ENCODE data around the gene TRIM46.
"Not testable (repeated sequence)": the region's sequence is repeated elsewhere in the genome, so short reads cannot be mapped to it uniquely, and the experiment has no call there.

Gene TRIM46

DNA sequence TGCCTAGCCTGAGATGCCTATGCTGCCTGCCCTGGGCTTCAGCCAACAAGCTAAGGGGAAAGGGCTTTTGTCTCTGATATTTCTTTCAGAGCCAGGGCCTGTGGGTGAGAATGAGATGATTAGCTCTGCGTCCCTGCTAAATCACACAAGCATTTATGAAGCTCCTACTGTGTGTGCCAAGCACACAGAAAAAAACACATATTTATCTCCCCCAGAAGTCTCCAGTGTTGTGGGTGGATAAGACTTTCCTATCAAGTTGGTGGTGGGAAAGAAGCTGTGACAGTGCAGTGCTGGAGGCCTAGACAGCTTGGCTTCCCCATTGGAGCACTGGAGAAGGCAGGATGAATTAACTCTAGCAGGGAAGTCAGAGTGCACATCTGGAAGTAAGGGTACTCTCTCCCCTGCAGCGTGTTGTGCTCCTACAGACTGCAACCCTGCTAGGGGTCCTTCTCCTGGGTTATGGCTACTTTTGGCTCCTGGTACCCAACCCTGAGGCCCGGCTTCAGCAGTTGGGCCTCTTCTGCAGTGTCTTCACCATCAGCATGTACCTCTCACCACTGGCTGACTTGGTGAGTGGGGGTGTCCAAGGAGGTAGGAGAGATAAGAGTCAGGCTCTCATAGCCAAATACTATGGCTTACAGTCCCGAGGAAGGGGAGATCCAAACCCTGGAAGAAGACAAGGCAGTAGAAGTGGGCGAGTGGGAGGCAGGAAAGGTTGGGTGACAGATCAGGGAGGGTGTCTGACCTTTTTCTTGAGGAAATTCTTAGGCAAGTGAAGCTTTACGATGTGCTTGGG is 36.3 kb upstream of the TRIM46 start:
- DNase-seq (ENCODE audit: low read depth in 2 of 3, low spot score in 2 of 3) = no peak

GRCh38 chr1:155139895-155140629 is 33.6 kb upstream of the TRIM46 start, which contains the start of gene DPM3:
TSS of gene DPM3 (minus strand) at chr1:155140531. CDS start at chr1:155140240, 291 bp downstream.
- DNase-seq (ENCODE audit: low read depth in 2 of 3, low spot score in 2 of 3) = peak; percentile 71 to 90 (median 83)

DNA sequence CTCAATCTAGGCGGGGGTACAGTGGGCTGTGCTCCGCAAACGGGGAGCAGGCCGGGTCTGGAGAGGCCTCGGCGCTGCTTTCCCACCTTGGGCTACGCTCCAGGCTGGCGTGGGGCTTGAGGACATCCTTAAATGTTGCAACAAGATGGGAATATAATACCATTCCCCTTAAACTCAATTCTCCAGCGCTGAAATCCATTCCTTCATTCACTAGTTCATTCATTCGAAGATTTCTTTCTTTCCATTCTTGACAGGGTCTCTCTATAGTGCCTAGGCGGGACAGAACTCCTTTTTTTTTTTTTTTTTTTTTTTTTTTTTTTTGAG is 33.1 kb upstream of the TRIM46 start:
- no peak for DNase-seq (ENCODE audit: low read depth in 2 of 3, low spot score in 2 of 3)

DNA sequence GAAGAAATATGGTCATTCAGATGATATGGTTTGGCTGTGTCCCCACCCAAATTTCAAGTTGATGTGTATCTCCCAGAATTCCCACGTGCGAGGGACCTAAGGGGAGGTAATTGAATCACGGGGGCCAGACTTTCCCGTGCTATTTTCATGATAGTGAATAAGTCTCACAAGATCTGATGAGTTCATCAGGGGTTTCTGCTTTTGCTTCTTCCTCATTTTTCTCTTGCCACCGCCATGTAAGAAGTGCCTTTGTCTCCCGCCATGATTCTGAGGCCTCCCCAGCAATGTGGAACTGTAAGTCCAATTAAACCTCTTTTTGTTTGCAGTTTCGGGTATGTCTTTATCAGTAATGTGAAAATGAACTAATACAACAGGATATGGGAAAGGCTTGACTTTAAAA is 31.9 kb upstream of the TRIM46 start:
- no peak for DNase-seq (ENCODE audit: low read depth in 2 of 3, low spot score in 2 of 3)

GRCh38 chr1:155145491-155145890 is 28.2 kb upstream of the TRIM46 start:
- no peak for DNase-seq (ENCODE audit: low read depth in 2 of 3, low spot score in 2 of 3)

GRCh38 chr1:155155996-155156643 is 17.5 kb upstream of the TRIM46 start:
- not testable (repeated sequence) for DNase-seq (ENCODE audit: low read depth in 2 of 3, low spot score in 2 of 3)

DNA sequence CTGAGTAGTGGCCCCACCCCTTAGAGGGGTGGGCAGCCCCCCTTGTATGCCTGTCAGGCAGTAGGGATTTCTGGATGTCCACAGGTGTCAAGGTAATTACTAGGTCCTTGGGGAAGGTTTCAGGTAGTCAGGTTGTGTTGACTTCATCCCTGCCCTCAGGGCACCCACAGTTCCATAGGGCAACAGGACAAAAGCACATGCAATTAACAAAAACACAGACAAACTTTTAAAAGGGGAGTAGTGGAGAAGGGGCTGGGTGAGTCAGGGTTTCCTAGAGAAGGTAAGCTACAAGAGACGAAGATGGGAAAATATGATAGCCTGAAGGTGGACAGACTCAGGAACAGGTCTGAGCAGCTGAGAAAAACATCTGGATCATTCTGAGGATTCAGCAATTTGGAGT is 14.7 kb upstream of the TRIM46 start:
- no peak for DNase-seq (ENCODE audit: low read depth in 2 of 3, low spot score in 2 of 3)

DNA sequence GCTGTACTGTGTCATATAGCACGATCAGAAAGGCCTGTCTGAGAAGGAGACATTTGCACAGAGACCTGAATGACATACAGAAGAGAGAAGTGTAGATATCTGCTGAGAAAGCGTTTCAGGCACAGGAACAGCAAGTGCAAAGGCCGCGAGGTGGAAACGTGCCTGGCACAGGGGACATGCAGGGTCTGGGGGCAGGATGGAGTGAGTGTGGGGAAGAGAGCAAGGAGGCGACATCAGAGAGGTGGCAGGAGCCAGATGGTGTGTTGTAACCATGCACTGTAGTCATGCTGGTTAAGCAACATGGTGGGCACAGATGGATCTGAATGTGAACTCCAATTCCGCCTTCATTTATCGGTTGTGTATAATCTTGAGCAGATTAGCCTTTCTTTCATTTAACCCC is 13.5 kb upstream of the TRIM46 start:
- no peak for DNase-seq (ENCODE audit: low read depth in 2 of 3, low spot score in 2 of 3)

DNA sequence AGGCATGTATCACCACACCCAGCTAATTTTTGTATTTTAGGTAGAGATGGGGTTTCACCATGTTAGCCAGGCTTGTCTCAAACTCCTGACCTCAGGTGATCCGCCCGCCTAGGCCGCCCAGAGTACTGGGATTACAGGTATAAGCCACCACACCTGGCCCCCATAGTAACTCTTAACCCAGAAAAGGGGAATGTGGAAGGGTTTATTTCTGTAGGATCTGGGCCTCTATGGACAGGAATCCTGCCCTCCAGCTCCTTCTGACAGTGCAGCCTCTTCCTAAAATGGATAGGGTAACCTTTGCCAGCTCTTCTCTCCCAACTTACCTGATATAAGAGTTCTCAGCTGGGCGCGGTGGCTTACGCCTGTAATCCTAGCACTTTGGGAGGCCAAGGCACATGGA is 11.0 kb upstream of the TRIM46 start:
- not testable (repeated sequence) for DNase-seq (ENCODE audit: low read depth in 2 of 3, low spot score in 2 of 3)

DNA sequence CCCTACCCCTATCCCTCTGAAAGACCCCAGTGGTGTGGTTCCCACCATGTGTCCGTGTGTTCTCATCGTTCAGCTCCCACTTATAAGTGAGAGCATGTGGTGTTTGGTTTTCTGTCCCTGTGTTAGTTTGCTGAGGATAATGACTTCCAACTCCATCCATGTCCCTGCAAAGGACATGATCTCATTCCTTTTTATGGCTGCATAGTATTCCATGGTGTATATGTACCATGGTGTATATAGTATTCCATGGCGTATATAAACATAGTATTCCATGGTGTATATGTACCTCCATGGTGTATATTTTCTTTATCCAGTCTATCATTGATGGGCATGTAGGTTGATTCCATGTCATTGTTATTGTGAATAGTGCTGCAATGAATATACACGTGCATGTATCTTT is 9.9 kb upstream of the TRIM46 start:
- DNase-seq (ENCODE audit: low read depth in 2 of 3, low spot score in 2 of 3) = not testable (repeated sequence)

GRCh38 chr1:155164625-155165024 is 9.0 kb upstream of the TRIM46 start:
- not testable (repeated sequence) for DNase-seq (ENCODE audit: low read depth in 2 of 3, low spot score in 2 of 3)

DNA sequence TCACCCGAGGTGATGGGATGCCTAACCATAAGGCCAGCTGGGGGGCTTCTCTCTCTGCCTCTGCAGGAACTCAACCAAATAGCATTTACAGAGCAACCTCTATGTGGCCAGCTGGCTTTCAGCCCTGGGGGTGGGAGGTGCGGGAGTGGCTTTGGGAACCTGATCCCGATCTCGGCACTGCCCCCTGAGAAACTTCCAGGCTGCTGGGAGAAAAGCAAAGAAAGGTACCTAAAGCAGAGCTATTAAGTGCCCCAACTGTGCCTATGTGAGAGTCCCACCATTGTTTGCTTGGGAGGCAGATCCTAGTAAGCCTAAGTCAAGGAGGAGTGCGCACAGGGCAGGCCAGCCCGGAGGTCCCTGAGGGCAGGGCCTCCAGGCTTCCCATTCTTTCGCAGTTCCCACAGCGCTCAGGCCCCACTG is 7.6 kb upstream of the TRIM46 start:
- no peak for DNase-seq (ENCODE audit: low read depth in 2 of 3, low spot score in 2 of 3)

- no peak for DNase-seq (ENCODE audit: low read depth in 2 of 3, low spot score in 2 of 3)
Observed at GRCh38 chr1:155166471-155167165, 7.0 kb upstream of the TRIM46 start.

DNA sequence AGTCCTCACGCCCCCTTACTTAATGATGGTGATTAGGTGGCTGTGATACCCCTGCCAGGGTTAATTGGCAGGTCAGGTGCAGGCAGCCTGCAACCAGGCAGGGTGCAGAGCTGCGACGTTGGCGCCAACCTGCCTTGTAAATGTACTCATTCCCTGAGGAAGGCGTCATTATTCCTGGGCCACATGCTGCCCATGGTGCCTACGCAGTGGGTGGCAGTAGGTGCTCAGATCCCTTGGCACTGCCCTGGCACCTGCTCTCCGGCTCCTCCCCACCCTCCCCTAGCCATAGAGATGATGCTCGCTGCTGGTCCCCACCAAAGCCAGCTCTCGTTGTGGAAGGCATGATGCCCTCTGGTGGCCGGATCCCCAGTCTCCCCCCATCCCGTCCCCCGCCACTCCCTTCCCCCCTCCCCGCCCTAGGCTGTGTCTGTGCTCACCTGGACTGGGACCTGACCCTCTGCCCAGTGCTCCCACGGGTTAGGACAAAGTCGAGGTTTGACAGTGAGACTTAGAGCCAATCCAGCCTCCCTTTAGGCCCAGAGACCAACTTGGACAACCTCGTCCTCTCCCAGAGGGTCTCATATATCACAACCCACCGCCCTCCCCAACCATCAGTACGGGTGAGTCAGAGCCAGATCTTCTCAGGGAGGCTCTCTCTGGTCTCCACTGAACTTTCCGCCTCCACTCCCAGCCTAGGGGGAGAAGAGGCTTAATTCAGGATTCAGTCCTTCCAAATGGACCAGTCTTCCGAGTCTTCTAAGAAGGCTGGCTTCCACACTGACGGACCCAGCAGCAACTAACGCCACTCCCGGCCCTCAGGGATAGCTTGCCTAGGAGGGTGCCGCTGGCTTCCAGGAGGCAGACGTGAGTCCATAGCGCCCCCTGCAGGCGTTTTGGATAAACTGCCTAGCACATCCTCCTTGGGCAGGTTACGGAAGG is 6.2 kb upstream of the TRIM46 start:
- DNase-seq (ENCODE audit: low read depth in 2 of 3, low spot score in 2 of 3) = peak; percentile 59 to 92 (median 74)

DNA sequence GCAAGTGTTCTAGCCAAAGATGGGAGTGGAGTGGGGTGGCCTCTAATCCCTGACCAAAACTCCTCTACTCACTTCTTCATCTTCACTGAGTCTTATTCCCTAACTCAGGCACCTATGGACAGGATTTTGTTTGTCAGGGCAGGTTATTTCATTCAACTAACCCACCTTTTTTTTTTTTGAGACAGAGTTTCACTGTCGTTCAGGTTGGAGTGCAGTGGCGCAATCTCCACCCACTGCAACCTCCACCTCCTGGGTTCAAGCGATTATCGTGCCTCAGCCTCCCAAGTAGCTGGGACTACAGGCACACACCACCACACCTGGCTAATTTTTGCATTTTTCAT is 5.6 kb upstream of the TRIM46 start:
- DNase-seq (ENCODE audit: low read depth in 2 of 3, low spot score in 2 of 3) = not testable (repeated sequence)

DNA sequence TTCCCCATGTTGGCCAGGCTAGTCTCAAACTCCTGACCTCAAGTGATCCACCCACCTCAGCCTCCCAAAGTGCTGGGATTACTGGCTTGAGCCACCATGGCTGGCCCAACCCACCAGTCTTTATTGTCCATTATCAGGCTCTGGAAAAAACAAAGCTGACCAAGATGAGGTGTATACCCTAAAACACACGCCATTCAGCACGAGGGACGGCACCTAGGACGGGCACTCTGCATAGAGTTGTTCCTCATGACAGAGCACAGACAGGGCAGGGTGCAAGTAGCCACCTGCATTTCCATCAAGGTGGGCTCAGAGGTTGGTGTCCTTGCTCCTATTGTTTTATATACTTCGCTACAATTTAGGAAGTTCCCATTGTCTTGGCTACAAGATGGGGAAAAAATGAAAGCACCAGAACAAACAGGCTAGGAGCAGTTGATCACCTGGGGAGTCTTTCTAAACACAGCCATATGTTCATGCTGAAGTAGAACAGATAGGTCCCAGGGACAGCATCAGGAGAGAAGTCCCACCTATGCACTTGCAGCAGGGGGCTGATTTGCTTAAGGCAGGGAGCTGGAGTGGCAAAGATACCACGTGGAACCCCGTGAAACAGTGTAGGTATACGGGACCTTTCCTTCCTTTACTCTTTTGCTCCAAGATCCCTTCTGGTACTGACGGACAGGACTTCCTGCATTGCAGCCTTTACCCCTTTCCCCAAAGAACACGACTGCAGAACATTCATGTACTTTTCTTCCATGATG is 5.0 kb upstream of the TRIM46 start:
- no peak for DNase-seq (ENCODE audit: low read depth in 2 of 3, low spot score in 2 of 3)

DNA sequence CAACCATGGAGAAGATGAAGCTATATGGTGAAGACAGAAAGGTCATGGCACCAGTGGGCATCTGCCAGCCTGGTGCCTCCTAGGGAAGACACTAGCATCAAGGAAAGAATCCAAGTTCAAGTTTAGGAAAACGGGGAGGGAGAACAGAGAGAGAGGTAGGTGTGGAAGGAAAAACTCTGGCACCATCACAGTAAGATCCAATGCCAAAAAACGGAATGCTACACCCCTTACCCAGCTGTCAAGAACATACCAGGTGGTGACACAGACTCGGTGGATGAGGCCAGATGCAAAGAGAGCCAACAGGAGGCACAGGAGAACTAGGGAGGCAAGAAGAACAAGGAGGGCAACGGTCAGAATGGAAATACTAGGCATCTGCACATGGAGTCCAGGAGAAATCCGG is 4.1 kb upstream of the TRIM46 start:
- no peak for DNase-seq (ENCODE audit: low read depth in 2 of 3, low spot score in 2 of 3)

GRCh38 chr1:155170101-155170785 is 3.4 kb upstream of the TRIM46 start:
- DNase-seq (ENCODE audit: low read depth in 2 of 3, low spot score in 2 of 3) = no peak

GRCh38 chr1:155170806-155171205 is 2.8 kb upstream of the TRIM46 start:
- DNase-seq (ENCODE audit: low read depth in 2 of 3, low spot score in 2 of 3) = no peak
